MM.1S (cell line): ENCODE measurements around the gene LARGE1.

Experiments used
- EZH2 ChIP-seq: fragments of 300-600 bp; sonication (generic); optimal IDR thresholded peaks from 2 replicates; pipeline ENCODE3; 2017; ENCODE audit warnings: low read depth, mild to moderate bottlenecking, antibody characterized with exemption, low read length, mixed read lengths
- TF ChIP-seq, protein P1 (sequence below): fragments of 300-600 bp; sonication (generic); IDR thresholded peaks from 2 replicates; pipeline ENCODE4 v1.5.1; 2016; ENCODE audit warnings: antibody characterized with exemption, low read length, mixed read lengths

DNA sequence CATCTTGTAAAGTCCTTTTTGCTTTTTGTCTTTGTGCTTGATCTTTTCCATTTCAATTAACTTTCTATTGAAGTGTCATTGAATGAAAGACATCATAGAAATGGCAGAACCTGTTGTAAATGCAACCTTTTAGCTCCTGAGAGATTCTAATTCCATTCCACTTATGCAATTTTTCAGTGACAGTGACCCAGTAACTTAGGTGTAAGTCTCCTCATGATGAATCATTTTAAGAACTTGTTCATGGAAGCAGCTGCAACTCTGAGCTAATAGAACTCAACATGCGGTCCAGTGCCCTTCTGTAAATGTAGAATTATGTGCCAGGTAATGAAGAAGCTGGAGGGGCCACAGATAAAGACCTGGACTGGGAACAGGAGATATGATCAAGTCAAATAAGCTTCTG lies 463.8 kb downstream of the LARGE1 start:
- TF ChIP-seq, protein P1, sequence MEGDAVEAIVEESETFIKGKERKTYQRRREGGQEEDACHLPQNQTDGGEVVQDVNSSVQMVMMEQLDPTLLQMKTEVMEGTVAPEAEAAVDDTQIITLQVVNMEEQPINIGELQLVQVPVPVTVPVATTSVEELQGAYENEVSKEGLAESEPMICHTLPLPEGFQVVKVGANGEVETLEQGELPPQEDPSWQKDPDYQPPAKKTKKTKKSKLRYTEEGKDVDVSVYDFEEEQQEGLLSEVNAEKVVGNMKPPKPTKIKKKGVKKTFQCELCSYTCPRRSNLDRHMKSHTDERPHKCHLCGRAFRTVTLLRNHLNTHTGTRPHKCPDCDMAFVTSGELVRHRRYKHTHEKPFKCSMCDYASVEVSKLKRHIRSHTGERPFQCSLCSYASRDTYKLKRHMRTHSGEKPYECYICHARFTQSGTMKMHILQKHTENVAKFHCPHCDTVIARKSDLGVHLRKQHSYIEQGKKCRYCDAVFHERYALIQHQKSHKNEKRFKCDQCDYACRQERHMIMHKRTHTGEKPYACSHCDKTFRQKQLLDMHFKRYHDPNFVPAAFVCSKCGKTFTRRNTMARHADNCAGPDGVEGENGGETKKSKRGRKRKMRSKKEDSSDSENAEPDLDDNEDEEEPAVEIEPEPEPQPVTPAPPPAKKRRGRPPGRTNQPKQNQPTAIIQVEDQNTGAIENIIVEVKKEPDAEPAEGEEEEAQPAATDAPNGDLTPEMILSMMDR = no peak
- TF ChIP-seq EZH2 = no peak
